Measurements from ENCODE around the gene PRICKLE2. TPM values are rescaled to one million over a fixed set of nuclear protein-coding genes. Genes with fewer than 3 reads are reported as not detected.

Gene PRICKLE2
- polyA plus RNA-seq, 1 donor (not counting 4 experiments of a cell fraction or from before 2014, with no cell fraction given): 7.8 TPM

DNA sequence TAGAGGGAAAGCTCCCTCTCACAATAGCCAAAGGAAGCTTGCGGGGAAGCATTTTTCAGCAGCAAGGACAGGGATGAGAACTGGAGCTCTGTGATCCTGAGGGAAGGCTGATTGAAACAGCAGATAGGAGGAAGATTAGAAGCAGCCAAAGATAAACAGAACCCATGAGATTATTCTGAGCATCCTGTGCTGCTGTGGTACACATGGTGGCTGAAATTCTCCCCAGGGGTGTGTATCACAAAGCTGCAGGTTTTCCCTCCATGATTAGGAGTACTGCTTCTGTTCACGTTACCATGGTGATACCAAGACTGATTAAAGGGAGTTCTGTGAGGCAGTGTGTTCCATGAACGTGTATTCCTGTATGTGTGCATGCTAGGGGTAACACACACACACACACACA, 171.7 kb downstream of the PRICKLE2 start:
- peaks cover 13% of the 10 kb centered on the region for H3K4me1 ChIP-seq (ENCODE audit: control insufficient read depth, extremely low read depth, insufficient read depth, low read length)
- H2AFZ ChIP-seq (ENCODE audit: control insufficient read depth, low read length): no peak overlapping the region
- no peaks in the 10 kb centered on the region for H3K9me3 ChIP-seq (ENCODE audit: control insufficient read depth, low read depth, low read length)
- TF ChIP-seq, protein P1, sequence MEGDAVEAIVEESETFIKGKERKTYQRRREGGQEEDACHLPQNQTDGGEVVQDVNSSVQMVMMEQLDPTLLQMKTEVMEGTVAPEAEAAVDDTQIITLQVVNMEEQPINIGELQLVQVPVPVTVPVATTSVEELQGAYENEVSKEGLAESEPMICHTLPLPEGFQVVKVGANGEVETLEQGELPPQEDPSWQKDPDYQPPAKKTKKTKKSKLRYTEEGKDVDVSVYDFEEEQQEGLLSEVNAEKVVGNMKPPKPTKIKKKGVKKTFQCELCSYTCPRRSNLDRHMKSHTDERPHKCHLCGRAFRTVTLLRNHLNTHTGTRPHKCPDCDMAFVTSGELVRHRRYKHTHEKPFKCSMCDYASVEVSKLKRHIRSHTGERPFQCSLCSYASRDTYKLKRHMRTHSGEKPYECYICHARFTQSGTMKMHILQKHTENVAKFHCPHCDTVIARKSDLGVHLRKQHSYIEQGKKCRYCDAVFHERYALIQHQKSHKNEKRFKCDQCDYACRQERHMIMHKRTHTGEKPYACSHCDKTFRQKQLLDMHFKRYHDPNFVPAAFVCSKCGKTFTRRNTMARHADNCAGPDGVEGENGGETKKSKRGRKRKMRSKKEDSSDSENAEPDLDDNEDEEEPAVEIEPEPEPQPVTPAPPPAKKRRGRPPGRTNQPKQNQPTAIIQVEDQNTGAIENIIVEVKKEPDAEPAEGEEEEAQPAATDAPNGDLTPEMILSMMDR (optimal IDR thresholded peaks at IDR 0.05 in 1 of 3, IDR thresholded peaks at IDR 0.05 in 1 of 3, conservative IDR thresholded peaks at IDR 0.05 in 1 of 3; ENCODE audit: extremely low read depth in 1 of 3, insufficient read depth in 2 of 3, low read length in 3 of 3): no peak
- TF ChIP-seq EZH2 (IDR thresholded peaks at IDR 0.05; ENCODE audit: low read length): no peak
- no peak for FAIRE-seq
- dilution Hi-C loops (cut with MboI; ENCODE audit: extremely low pct_ligation_motif_present, low sequenced_read_pairs): no loop called here
- no peaks in the 10 kb centered on the region for H4K20me1 ChIP-seq (ENCODE audit: control insufficient read depth, extremely low read depth, insufficient read depth, low read length)
- DNase-seq (ENCODE audit: low read depth, low spot score): no peak
- no peaks in the 10 kb centered on the region for H3K79me2 ChIP-seq (ENCODE audit: control insufficient read depth, insufficient read depth, low read length)
- no peak overlapping the region for H3K4me2 ChIP-seq (ENCODE audit: control insufficient read depth, extremely low read depth, insufficient read depth, low read depth, low read length)
- H3K27ac ChIP-seq (ENCODE audit: control insufficient read depth, insufficient read depth, low read length): no peak overlapping the region
- H3K9ac ChIP-seq (ENCODE audit: control insufficient read depth, extremely low read depth, insufficient read depth, low read length): no peak overlapping the region
- no peak overlapping the region for H3K4me3 ChIP-seq (ENCODE audit: control insufficient read depth in 2 of 3, extremely low read depth in 1 of 3, insufficient read depth in 2 of 3, low read depth in 1 of 3, low read length in 3 of 3)
- no peaks in the 10 kb centered on the region for H3K36me3 ChIP-seq (ENCODE audit: control insufficient read depth in 2 of 2, extremely low read depth in 1 of 2, insufficient read depth in 2 of 2, low read length in 2 of 2)
- H3K27me3 ChIP-seq (ENCODE audit: control insufficient read depth, extremely low read depth, insufficient read depth, low read length): no peaks in the 10 kb centered on the region
- no peaks in the 10 kb centered on the region for H3K9me1 ChIP-seq (ENCODE audit: control insufficient read depth, extremely low read depth, insufficient read depth, low read length)

DNA sequence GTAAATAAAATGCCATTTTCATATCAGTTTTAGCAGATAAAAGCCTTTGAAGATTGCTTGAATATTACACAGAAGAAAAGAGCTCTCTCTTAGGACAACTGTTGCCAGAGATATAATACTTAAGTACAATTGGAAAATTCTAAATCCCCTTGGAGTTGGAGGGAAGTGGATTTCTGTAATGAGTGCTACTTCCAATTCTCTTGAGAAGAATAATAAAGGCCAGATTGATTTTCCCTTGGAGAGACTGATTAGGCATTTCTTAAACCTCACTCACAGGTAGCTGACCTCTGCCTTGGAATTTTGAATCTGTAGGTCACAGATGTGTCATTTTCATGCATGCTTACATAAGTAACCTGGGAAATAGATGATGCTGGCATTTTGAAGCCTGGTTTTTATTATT, 172.1 kb downstream of the PRICKLE2 start:
- Histone ChIP-seq H4K20me1 (ENCODE audit: control insufficient read depth, extremely low read depth, insufficient read depth, low read length) (no peaks in the 10 kb centered on the region), H2AFZ (ENCODE audit: control insufficient read depth, low read length) (no peak overlapping the region), H3K27ac (ENCODE audit: control insufficient read depth, insufficient read depth, low read length) (no peak overlapping the region), H3K4me3 (ENCODE audit: control insufficient read depth in 2 of 3, extremely low read depth in 1 of 3, insufficient read depth in 2 of 3, low read depth in 1 of 3, low read length in 3 of 3) (no peak overlapping the region), H3K9me3 (ENCODE audit: control insufficient read depth, low read depth, low read length) (no peaks in the 10 kb centered on the region), H3K4me2 (ENCODE audit: control insufficient read depth, extremely low read depth, insufficient read depth, low read depth, low read length) (no peak overlapping the region), H3K9ac (ENCODE audit: control insufficient read depth, extremely low read depth, insufficient read depth, low read length) (no peak overlapping the region), H3K36me3 (ENCODE audit: control insufficient read depth in 2 of 2, extremely low read depth in 1 of 2, insufficient read depth in 2 of 2, low read length in 2 of 2) (no peaks in the 10 kb centered on the region), H3K79me2 (ENCODE audit: control insufficient read depth, insufficient read depth, low read length) (no peaks in the 10 kb centered on the region), H3K9me1 (ENCODE audit: control insufficient read depth, extremely low read depth, insufficient read depth, low read length) (no peaks in the 10 kb centered on the region), H3K4me1 (ENCODE audit: control insufficient read depth, extremely low read depth, insufficient read depth, low read length) (peaks cover 17% of the 10 kb centered on the region), H3K27me3 (ENCODE audit: control insufficient read depth, extremely low read depth, insufficient read depth, low read length) (no peaks in the 10 kb centered on the region)
- FAIRE-seq (no peak), DNase-seq (ENCODE audit: low read depth, low spot score) (no peak)
- no peak for TF ChIP-seq EZH2 (IDR thresholded peaks at IDR 0.05; ENCODE audit: low read length)
- TF ChIP-seq, protein P1 (optimal IDR thresholded peaks at IDR 0.05 in 1 of 3, IDR thresholded peaks at IDR 0.05 in 1 of 3, conservative IDR thresholded peaks at IDR 0.05 in 1 of 3; ENCODE audit: extremely low read depth in 1 of 3, insufficient read depth in 2 of 3, low read length in 3 of 3): no peak
- dilution Hi-C loops (cut with MboI; ENCODE audit: extremely low pct_ligation_motif_present, low sequenced_read_pairs): no loop called here
